HCT116 (cell line): Measurements from ENCODE around the gene RNF112. TPM values are rescaled to one million over a fixed set of nuclear protein-coding genes. Genes with fewer than 3 reads are reported as not detected.

Experiments
- ATAC-seq: fragments of 200-7000 bp; cut with Tn5 transposase; 2 replicates; pipeline ENCODE4 v1.9.1; 2020; ENCODE audit warnings: mild to moderate bottlenecking, moderate library complexity
- BruUV-seq: library from RNA; stranded (reverse); fragments of 400-500 nt; replicated peaks from 2 replicates; lab custom pipeline; 2021; lab: Mats Ljungman, UMichigan
- CTCF ChIA-PET: fragments of 300-600 bp; sonication (Branson Sonifier 250); formaldehyde crosslinking; loops from one replicate; lab custom pipeline; 2021; ENCODE audit warnings: antibody characterized with exemption; lab: Charles Lee
- POLR2A ChIA-PET: fragments of 300-600, 350-600 bp; sonication (Branson Sonifier 250); formaldehyde crosslinking; loops from one replicate; lab custom pipeline; 2021; ENCODE audit warnings: antibody characterized with exemption; lab: Charles Lee
- RAD21 ChIA-PET, 2 experiments: fragments of 300-600 bp; sonication (Branson Sonifier 250); formaldehyde crosslinking; loops; one replicate each; lab custom pipeline; 2023; ENCODE audit warnings: low total read pairs in 2 of 2; ENCODE audit not compliant: uncharacterized antibody in 2 of 2, unreplicated experiment in 2 of 2, low non-redundant PET in 1 of 2; lab: Charles Lee
- DNase-seq: peaks from one replicate; pipeline ENCODE4 v3.0.0-alpha.2; 2010; ENCODE audit warnings: low read depth, low spot score
- H2AFZ ChIP-seq: fragments of 200-600 bp; shearing (Covaris generic), sonication (generic); 2 replicates; pipeline ENCODE4 v1.6.1; 2017; ENCODE audit warnings: low read depth, mixed run types, mixed read lengths, antibody characterized with exemption, low read length; ENCODE audit not compliant: poor library complexity, severe bottlenecking
- H3K27ac ChIP-seq: 2 replicates; pipeline ENCODE4 v1.5.1; 2012; ENCODE audit warnings: low read depth, low read length
- H3K27me3 ChIP-seq: fragments of 200-600 bp; sonication (generic); 2 replicates; pipeline ENCODE4 v1.6.1; 2016; ENCODE audit warnings: mixed run types, low read length, mixed read lengths; ENCODE audit not compliant: insufficient read depth
- H3K36me3 ChIP-seq, 2 experiments: fragments of 200-500 bp in 1 of 2; fragments of 200-600 bp in 1 of 2; sonication (Bioruptor generic) in 1 of 2; sonication (generic) in 1 of 2; 2 replicates each; pipeline versions ENCODE4 v1.5.1 to v1.6.1; 2014 to 2016; ENCODE audit warnings: low read length in 2 of 2, inconsistent platforms in 1 of 2, mixed read lengths in 1 of 2, mixed run types in 1 of 2; ENCODE audit not compliant: insufficient read depth in 2 of 2, control insufficient read depth in 1 of 2
- H3K4me1 ChIP-seq, 2 experiments: fragments of 200-600 bp in 1 of 2; sonication (generic) in 1 of 2; 2 replicates each; pipeline versions ENCODE4 v1.5.1 to v1.6.1; 2012 to 2017; ENCODE audit warnings: low read length in 2 of 2, inconsistent platforms in 1 of 2, mild to moderate bottlenecking in 1 of 2, mixed read lengths in 1 of 2, mixed run types in 1 of 2, moderate library complexity in 1 of 2; ENCODE audit not compliant: insufficient read depth in 2 of 2, control insufficient read depth in 1 of 2
- H3K4me2 ChIP-seq: fragments of 200-600 bp; sonication (generic); 2 replicates; pipeline ENCODE4 v1.6.1; 2017; ENCODE audit warnings: mixed run types, low read length, mixed read lengths
- H3K4me3 ChIP-seq, 2 experiments: fragments of 200-600 bp in 1 of 2; sonication (generic) in 1 of 2; replicated peaks in 1 of 2; 2 replicates each; pipeline ENCODE4 v1.5.1; 2011 to 2016; ENCODE audit warnings: low read length in 2 of 2, control low read depth in 1 of 2, low read depth in 1 of 2, mild to moderate bottlenecking in 1 of 2, mixed read lengths in 1 of 2, mixed run types in 1 of 2
- H3K79me2 ChIP-seq: fragments of 200-600 bp; sonication (generic); 2 replicates; pipeline ENCODE4 v1.6.1; 2017; ENCODE audit warnings: mild to moderate bottlenecking, mixed run types, low read length, moderate library complexity, mixed read lengths; ENCODE audit not compliant: insufficient read depth
- H3K9ac ChIP-seq: fragments of 200-600 bp; sonication (generic); 2 replicates; pipeline ENCODE4 v1.6.1; 2016; ENCODE audit warnings: low read length, mixed read lengths
- H3K9me2 ChIP-seq: fragments of 200-600 bp; sonication (generic), shearing (Covaris generic); 2 replicates; pipeline ENCODE4 v1.6.1; 2017; ENCODE audit warnings: mixed run types, mild to moderate bottlenecking, moderate library complexity; ENCODE audit not compliant: insufficient read depth
- H3K9me3 ChIP-seq, 2 experiments: fragments of 200-500 bp in 1 of 2; fragments of 200-600 bp in 1 of 2; sonication (Bioruptor generic) in 1 of 2; sonication (generic) in 1 of 2; 2 replicates each; pipeline ENCODE4 v1.6.1; 2014 to 2017; ENCODE audit warnings: low read length in 2 of 2, mixed read lengths in 2 of 2, inconsistent platforms in 1 of 2, low read depth in 1 of 2, mild to moderate bottlenecking in 1 of 2, mixed run types in 1 of 2, moderate library complexity in 1 of 2; ENCODE audit not compliant: control insufficient read depth in 1 of 2, insufficient read depth in 1 of 2
- H4K20me1 ChIP-seq: fragments of 200-600 bp; sonication (generic), shearing (Covaris generic); 2 replicates; pipeline ENCODE4 v1.6.1; 2017; ENCODE audit warnings: mixed run types, mild to moderate bottlenecking, moderate library complexity; ENCODE audit not compliant: insufficient read depth
- ATF3 ChIP-seq: IDR thresholded peaks from 2 replicates; pipeline ENCODE4 v1.6.1; 2012
- CTCF ChIP-seq, 3 experiments: fragments of 200-600 bp in 1 of 3; sonication (generic) in 1 of 3; IDR thresholded peaks in 2 of 3; conservative IDR thresholded peaks in 1 of 3; 2 replicates each; pipeline ENCODE4 v1.5.1; 2012 to 2017; ENCODE audit warnings: low read depth in 2 of 3, low read length in 2 of 3, antibody characterized with exemption in 1 of 3, borderline replicate concordance in 1 of 3, control low read depth in 1 of 3, mild to moderate bottlenecking in 1 of 3, mixed read lengths in 1 of 3, mixed run types in 1 of 3, moderate library complexity in 1 of 3; ENCODE audit not compliant: insufficient read depth in 1 of 3
- ELF1 ChIP-seq: IDR thresholded peaks from 2 replicates; pipeline ENCODE4 v1.6.1; 2012; ENCODE audit warnings: low read depth, borderline replicate concordance
- SIN3A ChIP-seq: IDR thresholded peaks from 2 replicates; pipeline ENCODE4 v1.6.1; 2012; ENCODE audit warnings: low read depth
- intact Hi-C: fragments of 100-400 bp; cut with micrococcal nuclease; formaldehyde crosslinking; loops from 2 replicates; pipeline ENCODE4 v1.10.0; 2022
- total RNA-seq: library from RNA; stranded (reverse); gene quantifications from one replicate; pipeline ENCODE4 v1.2.1, GENCODE V29; 2021; ENCODE audit not compliant: unreplicated experiment

The RNF112 gene
- total RNA-seq, 1 experiment from 2014 or later: 0.98 TPM

- no peak overlapping the region for H3K4me3 ChIP-seq
- no peaks in the 10 kb centered on the region for H3K36me3 ChIP-seq
- no peaks in the 10 kb centered on the region for H3K9me3 ChIP-seq
- intact Hi-C loops: no loop called here
- no peaks in the 10 kb centered on the region for H3K27me3 ChIP-seq
- H4K20me1 ChIP-seq: no peaks in the 10 kb centered on the region
- peaks cover 0 to 10% of the 10 kb centered on the region in 2 experiments; a peak in 2 of 4 replicates for H3K4me1 ChIP-seq
- BruUV-seq: no TSS peak
- ATAC-seq (no peak), DNase-seq (no peak)
- RAD21 ChIA-PET: no interaction called here
- H3K79me2 ChIP-seq: no peaks in the 10 kb centered on the region
- POLR2A ChIA-PET: no interaction called here
- H2AFZ ChIP-seq: no peak overlapping the region
- H3K9ac ChIP-seq: no peak overlapping the region
- no peak for TF ChIP-seq ATF3
- no peak for TF ChIP-seq SIN3A
- no peak for TF ChIP-seq ELF1
- TF ChIP-seq, all 23 proteins: peak for 0
- H3K27ac ChIP-seq: no peak overlapping the region
- H3K4me2 ChIP-seq: no peak overlapping the region
- no peaks in the 10 kb centered on the region for H3K9me2 ChIP-seq
- CTCF ChIA-PET: no interaction called here
Measured at GRCh38 chr17:19417611-19418010, 6.6 kb downstream of the RNF112 start.

GRCh38 chr17:19418251-19418992 lies 7.4 kb downstream of the RNF112 start:
- Histone ChIP-seq H3K36me3 (no peaks in the 10 kb centered on the region), H3K79me2 (no peaks in the 10 kb centered on the region), H3K9ac (no peak overlapping the region), H3K4me2 (no peak overlapping the region), H3K4me3 (no peak overlapping the region), H3K4me1 (peaks cover 0 to 10% of the 10 kb centered on the region in 2 experiments; a peak in 2 of 4 replicates), H3K27me3 (no peaks in the 10 kb centered on the region), H3K9me3 (no peaks in the 10 kb centered on the region), H4K20me1 (no peaks in the 10 kb centered on the region), H2AFZ (no peak overlapping the region), H3K27ac (no peak overlapping the region), H3K9me2 (no peaks in the 10 kb centered on the region)
- BruUV-seq: no TSS peak
- DNase-seq (no peak), ATAC-seq (no peak)
- RAD21 ChIA-PET: no interaction called here
- intact Hi-C loops: no loop called here
- CTCF ChIA-PET: no interaction called here
- no peak for TF ChIP-seq CTCF (IDR thresholded peaks at IDR 0.05 in 2 of 3, conservative IDR thresholded peaks at IDR 0.05 in 1 of 3; ENCODE audit: borderline replicate concordance in 1 of 3, insufficient read depth in 1 of 3, low read depth in 2 of 3, low read length in 2 of 3)
- POLR2A ChIA-PET: no interaction called here
